PC-3 (cell line): ENCODE results near the gene AATF. TPM values are rescaled to one million over a fixed set of nuclear protein-coding genes. Genes with fewer than 3 reads are reported as not detected.

Experiments
- ATAC-seq: fragments of 200-7000 bp; cut with Tn5 transposase; 2 replicates; pipeline ENCODE4 v1.9.1; 2020; ENCODE audit warnings: mild to moderate bottlenecking, moderate library complexity
- BruUV-seq: library from RNA; stranded (reverse); fragments of 400-500 nt; replicated peaks from 2 replicates; lab custom pipeline; 2021; lab: Mats Ljungman, UMichigan
- CTCF ChIA-PET: fragments of 300-600 bp; sonication (Branson Sonifier 250); formaldehyde crosslinking; loops from one replicate; lab custom pipeline; 2022; ENCODE audit warnings: antibody characterized with exemption; lab: Charles Lee
- POLR2A ChIA-PET: fragments of 300-600 bp; sonication (Branson Sonifier 250); formaldehyde crosslinking; loops from one replicate; lab custom pipeline; 2022; ENCODE audit warnings: antibody characterized with exemption; ENCODE audit not compliant: unreplicated experiment; lab: Charles Lee
- DNase-seq: peaks from one replicate; pipeline ENCODE4 v3.0.0-alpha.2; 2015
- H2AFZ ChIP-seq: fragments of 300-600 bp; sonication (generic); 2 replicates; pipeline ENCODE4 v1.6.0; 2016; ENCODE audit warnings: antibody characterized with exemption, low read length
- H3F3A ChIP-seq: fragments of 300-600 bp; sonication (generic); one replicate; pipeline ENCODE4 v1.6.0; 2017; ENCODE audit warnings: antibody characterized with exemption, low read length, control low read depth, mild to moderate bottlenecking; ENCODE audit not compliant: unreplicated experiment
- H3K27ac ChIP-seq: fragments of 300-600 bp; sonication (generic); 2 replicates; pipeline ENCODE4 v1.5.1; 2016; ENCODE audit warnings: mild to moderate bottlenecking, low read length
- H3K27me3 ChIP-seq: fragments of 300-600 bp; sonication (generic); 2 replicates; pipeline ENCODE4 v1.6.1; 2016; ENCODE audit warnings: low read length, mixed read lengths
- H3K36me3 ChIP-seq: fragments of 300-600 bp; sonication (generic); 2 replicates; pipeline ENCODE4 v1.6.1; 2016; ENCODE audit warnings: low read depth, mixed run types, low read length, mixed read lengths
- H3K4me1 ChIP-seq: fragments of 300-600 bp; sonication (generic); 2 replicates; pipeline ENCODE4 v1.5.1; 2016; ENCODE audit warnings: low read length; ENCODE audit not compliant: insufficient read depth
- H3K4me2 ChIP-seq: fragments of 300-600 bp; sonication (generic); 2 replicates; pipeline ENCODE4 v1.6.0; 2016; ENCODE audit warnings: low read length
- H3K4me3 ChIP-seq: fragments of 300-600 bp; sonication (generic); 2 replicates; pipeline ENCODE4 v1.5.1; 2016; ENCODE audit warnings: mild to moderate bottlenecking, low read length, mixed read lengths
- H3K79me2 ChIP-seq: fragments of 300-600 bp; sonication (generic); 2 replicates; pipeline ENCODE4 v1.6.1; 2017; ENCODE audit warnings: low read length, mixed read lengths
- H3K9ac ChIP-seq: fragments of 300-600 bp; sonication (generic); 2 replicates; pipeline ENCODE4 v1.6.0; 2016; ENCODE audit warnings: mild to moderate bottlenecking, low read length
- H3K9me2 ChIP-seq: fragments of 300-600 bp; sonication (generic); replicated peaks from 2 replicates; pipeline ENCODE4 v1.6.1; 2016; ENCODE audit warnings: mixed run types, low read length, mixed read lengths
- H3K9me3 ChIP-seq: fragments of 300-600 bp; sonication (generic); 2 replicates; pipeline ENCODE4 v1.6.1; 2016; ENCODE audit warnings: low read length, mixed read lengths
- H4K20me1 ChIP-seq: fragments of 300-600 bp; sonication (generic); 2 replicates; pipeline ENCODE4 v1.6.1; 2016; ENCODE audit warnings: low read length, mixed read lengths
- CTCF ChIP-seq: fragments of 300-600 bp; sonication (generic); conservative IDR thresholded peaks from 2 replicates; pipeline ENCODE4 v1.5.1; 2017; ENCODE audit warnings: antibody characterized with exemption, low read depth, mild to moderate bottlenecking, low read length
- EZH2 ChIP-seq: fragments of 300-600 bp; sonication (generic); IDR thresholded peaks from one replicate; pipeline ENCODE4 v1.6.1; 2017; ENCODE audit warnings: antibody characterized with exemption, mild to moderate bottlenecking, low read length; ENCODE audit not compliant: unreplicated experiment
- EZH2phosphoT487 ChIP-seq: fragments of 300-600 bp; sonication (generic); IDR thresholded peaks from 2 replicates; pipeline ENCODE4 v1.6.1; 2018; ENCODE audit warnings: mild to moderate bottlenecking, antibody characterized with exemption, low read length, borderline replicate concordance
- intact Hi-C: fragments of 100-400 bp; cut with micrococcal nuclease; formaldehyde crosslinking; loops from 2 replicates; pipeline ENCODE4 v1.9.0; 2023
- total RNA-seq: library from RNA; depleted of rRNA; stranded (reverse); fragments of >200 nt; gene quantifications from 2 replicates; pipeline ENCODE4 v1.2.3, GENCODE V29; 2014

The AATF gene
- total RNA-seq, 1 experiment from 2014 or later = 25.5 TPM

GRCh38 chr17:36933512-36934143 is 15.1 kb upstream of the AATF start:
- H3K27me3 ChIP-seq = peaks cover 86% of the 10 kb centered on the region

GRCh38 chr17:36934144-36934691 is 14.5 kb upstream of the AATF start:
- peak overlapping the region; percentile 74; the same call in 1 of the 2 replicates for H3K4me2 ChIP-seq

More at GRCh38 chr17:36933512-36934143, 15.1 kb upstream of the AATF start:
- no peak overlapping the region for H2AFZ ChIP-seq
- no peak overlapping the region for H3K4me3 ChIP-seq
- POLR2A ChIA-PET = no interaction called here
- H3K9ac ChIP-seq = no peak overlapping the region
- BruUV-seq = no TSS peak
- H3K79me2 ChIP-seq = no peaks in the 10 kb centered on the region
- no peaks in the 10 kb centered on the region for H3K9me2 ChIP-seq
- no peaks in the 10 kb centered on the region for H3K36me3 ChIP-seq
- CTCF ChIA-PET = no interaction called here
- TF ChIP-seq EZH2 = no peak
- no peak for TF ChIP-seq EZH2phosphoT487
- TF ChIP-seq CTCF = no peak
- H3K9me3 ChIP-seq = no peaks in the 10 kb centered on the region
- no peaks in the 10 kb centered on the region for H3F3A ChIP-seq
- intact Hi-C loops = no loop called here
- no peaks in the 10 kb centered on the region for H4K20me1 ChIP-seq
- no peak overlapping the region for H3K4me2 ChIP-seq
- ATAC-seq = no peak
- no peak overlapping the region for H3K27ac ChIP-seq
- H3K4me1 ChIP-seq = peaks cover 4% of the 10 kb centered on the region; the same call in 1 of the 2 replicates
- no peak for DNase-seq

More at GRCh38 chr17:36934144-36934691, 14.5 kb upstream of the AATF start:
- BruUV-seq = no TSS peak
- no peak overlapping the region for H3K27ac ChIP-seq
- H3K4me3 ChIP-seq = peak overlapping the region; percentile 53; the same call in 1 of the 2 replicates
- ChIA-PET CTCF (no interaction called here), POLR2A (no interaction called here)
- no peak overlapping the region for H2AFZ ChIP-seq
- no peaks in the 10 kb centered on the region for H3K36me3 ChIP-seq
- no peaks in the 10 kb centered on the region for H3F3A ChIP-seq
- no peaks in the 10 kb centered on the region for H3K79me2 ChIP-seq
- H3K9me2 ChIP-seq = no peaks in the 10 kb centered on the region
- peaks cover 92% of the 10 kb centered on the region for H3K27me3 ChIP-seq
- no peaks in the 10 kb centered on the region for H3K9me3 ChIP-seq
- no peak for TF ChIP-seq CTCF
- no peak for TF ChIP-seq EZH2
- TF ChIP-seq EZH2phosphoT487 = no peak
- H4K20me1 ChIP-seq = no peaks in the 10 kb centered on the region
- H3K4me1 ChIP-seq = peaks cover 4% of the 10 kb centered on the region; the same call in 1 of the 2 replicates
- ATAC-seq (no peak), DNase-seq (no peak)
- intact Hi-C loops = no loop called here
- no peak overlapping the region for H3K9ac ChIP-seq
